GM12891 (cell line): Measurements from ENCODE around the gene DLGAP1.

ENCODE experiments used
- DNase-seq: peaks from one replicate; pipeline ENCODE4 v3.0.0; 2011; ENCODE audit warnings: low spot score; ENCODE audit not compliant: insufficient read length
- FAIRE-seq: peaks from 2 replicates; lab custom pipeline; 2011; peaks lifted over from hg19 to GRCh38; lab: Jason Lieb, UNC
- PAX5 ChIP-seq: IDR thresholded peaks from 2 replicates; pipeline ENCODE4 v1.6.1; 2011; ENCODE audit warnings: low read length, moderate library complexity, mild to moderate bottlenecking; ENCODE audit not compliant: insufficient read depth, severe bottlenecking
- POLR2A ChIP-seq: IDR thresholded peaks from 2 replicates; pipeline ENCODE4 v1.6.1; 2011; ENCODE audit warnings: low read depth, low read length, control low read depth
- POLR2AphosphoS5 ChIP-seq: IDR thresholded peaks from 2 replicates; pipeline ENCODE4 v1.6.1; 2011; ENCODE audit warnings: low read depth, low read length, control low read depth
- POU2F2 ChIP-seq: IDR thresholded peaks from 2 replicates; pipeline ENCODE4 v1.6.1; 2011; ENCODE audit warnings: low read depth, mild to moderate bottlenecking, control low read depth, low read length, moderate library complexity
- SPI1 ChIP-seq: IDR thresholded peaks from 2 replicates; pipeline ENCODE4 v1.6.1; 2011; ENCODE audit warnings: low read depth, low read length, control low read depth
- TAF1 ChIP-seq: IDR thresholded peaks from 2 replicates; pipeline ENCODE4 v1.6.1; 2011; ENCODE audit warnings: low read depth, low read length, control low read depth

Gene DLGAP1

GRCh38 chr18:3857544-3857943 is 597.6 kb downstream of the DLGAP1 start:
- TF ChIP-seq SPI1, result no peak
- TF ChIP-seq PAX5, result no peak
- TF ChIP-seq POLR2A, result no peak
- no peak for TF ChIP-seq TAF1
- no peak for TF ChIP-seq POU2F2
- TF ChIP-seq POLR2AphosphoS5, result no peak

GRCh38 chr18:3855966-3856365 is 599.1 kb downstream of the DLGAP1 start:
- FAIRE-seq (no peak), DNase-seq (no peak)
- TF ChIP-seq SPI1 (no peak), POU2F2 (no peak), POLR2A (no peak), TAF1 (no peak), PAX5 (no peak), POLR2AphosphoS5 (no peak)

More at GRCh38 chr18:3857544-3857943, 597.6 kb downstream of the DLGAP1 start:
- FAIRE-seq (no peak), DNase-seq (no peak)

GRCh38 chr18:3852321-3852720 is 602.8 kb downstream of the DLGAP1 start:
- DNase-seq, result no peak
- TF ChIP-seq POLR2A (no peak), PAX5 (no peak), TAF1 (no peak)
- no peak for FAIRE-seq

GRCh38 chr18:3851159-3851558 is 603.9 kb downstream of the DLGAP1 start:
- TF ChIP-seq POU2F2, result no peak
- TF ChIP-seq SPI1, result no peak
- no peak for TF ChIP-seq POLR2AphosphoS5
- no peak for TF ChIP-seq PAX5
- TF ChIP-seq TAF1, result no peak
- no peak for TF ChIP-seq POLR2A
- DNase-seq (no peak), FAIRE-seq (no peak)

- DNase-seq (no peak), FAIRE-seq (no peak)
- no peak for TF ChIP-seq TAF1
- no peak for TF ChIP-seq POU2F2
- TF ChIP-seq POLR2AphosphoS5, result no peak
- TF ChIP-seq POLR2A, result no peak
- TF ChIP-seq PAX5, result no peak
- no peak for TF ChIP-seq SPI1
Measured at GRCh38 chr18:3848316-3848715, 606.8 kb downstream of the DLGAP1 start.

GRCh38 chr18:3845161-3845560 is 609.9 kb downstream of the DLGAP1 start:
- no peak for FAIRE-seq
- TF ChIP-seq POLR2AphosphoS5 (no peak), TAF1 (no peak), PAX5 (no peak), SPI1 (no peak), POU2F2 (no peak), POLR2A (no peak)
- no peak for DNase-seq

GRCh38 chr18:3842844-3843243 is 612.3 kb downstream of the DLGAP1 start:
- TF ChIP-seq POU2F2 (no peak), POLR2AphosphoS5 (no peak), PAX5 (no peak)
- FAIRE-seq (no peak), DNase-seq (no peak)

GRCh38 chr18:3840766-3841165 is 614.3 kb downstream of the DLGAP1 start:
- DNase-seq (no peak), FAIRE-seq (no peak)
- TF ChIP-seq SPI1 (no peak), POLR2A (no peak), TAF1 (no peak), POLR2AphosphoS5 (no peak), POU2F2 (no peak), PAX5 (no peak)

- no peak for FAIRE-seq
- TF ChIP-seq PAX5 (no peak), POLR2AphosphoS5 (no peak), POU2F2 (no peak)
- no peak for DNase-seq
Measured at GRCh38 chr18:3839581-3839981, 615.5 kb downstream of the DLGAP1 start.

GRCh38 chr18:3836483-3837335 is 618.4 kb downstream of the DLGAP1 start:
- DNase-seq (no peak), FAIRE-seq (no peak)
- TF ChIP-seq PAX5 (no peak), POU2F2 (no peak), TAF1 (no peak), POLR2A (no peak), POLR2AphosphoS5 (no peak)
